Fibroblast of gingiva (primary cell): ENCODE data around the gene FBXW2.
"Not testable (repeated sequence)": the region's sequence is repeated elsewhere in the genome, so short reads cannot be mapped to it uniquely, and the experiment has no call there.

Experiments
- DNase-seq: peaks from one replicate; pipeline ENCODE4 v3.0.0-alpha.2; 2011; ENCODE audit warnings: low read depth

The FBXW2 gene

GRCh38 chr9:120792898-120793765, at the start of gene FBXW2:
FBXW2 (minus strand) TSS chr9:120793416; CDS start chr9:120788258, 5,158 bp downstream.
- peak; percentile 86 for DNase-seq

GRCh38 chr9:120841930-120842684, 48.9 kb upstream of the FBXW2 start:
- DNase-seq, result no peak

- DNase-seq, result no peak
Observed at GRCh38 chr9:120839146-120839545, 45.9 kb upstream of the FBXW2 start.

- DNase-seq, result no peak
Observed at GRCh38 chr9:120837921-120838320, 44.7 kb upstream of the FBXW2 start.

- DNase-seq, result no peak
Observed at GRCh38 chr9:120833325-120833724, 40.1 kb upstream of the FBXW2 start.

- peak; percentile 20 for DNase-seq
Observed at GRCh38 chr9:120832807-120833206, 39.6 kb upstream of the FBXW2 start.

- DNase-seq, result no peak
Observed at GRCh38 chr9:120830865-120831264, 37.6 kb upstream of the FBXW2 start.

GRCh38 chr9:120830151-120830550, 36.9 kb upstream of the FBXW2 start:
- no peak for DNase-seq

GRCh38 chr9:120829650-120830049, 36.4 kb upstream of the FBXW2 start:
- no peak for DNase-seq

- DNase-seq, result no peak
Observed at GRCh38 chr9:120820095-120820494, 26.9 kb upstream of the FBXW2 start.

GRCh38 chr9:120818595-120818994, 25.4 kb upstream of the FBXW2 start:
- no peak for DNase-seq

GRCh38 chr9:120815075-120815474, 21.9 kb upstream of the FBXW2 start:
- DNase-seq, result no peak

- DNase-seq, result no peak
Observed at GRCh38 chr9:120808931-120809330, 15.7 kb upstream of the FBXW2 start.

- no peak for DNase-seq
Observed at GRCh38 chr9:120807607-120808379, 14.6 kb upstream of the FBXW2 start.

GRCh38 chr9:120804784-120805363, 11.7 kb upstream of the FBXW2 start:
- not testable (repeated sequence) for DNase-seq

- DNase-seq, result no peak
Observed at GRCh38 chr9:120801441-120801840, 8.2 kb upstream of the FBXW2 start.

- no peak for DNase-seq
Observed at GRCh38 chr9:120791161-120791560, 2.1 kb downstream of the FBXW2 start.

- no peak for DNase-seq
Observed at GRCh38 chr9:120787933-120788332, 5.3 kb downstream of the FBXW2 start.

- peak; percentile 64 for DNase-seq
Observed at GRCh38 chr9:120783602-120784047, 9.6 kb downstream of the FBXW2 start.

- no peak for DNase-seq
Observed at GRCh38 chr9:120781236-120781635, 12.0 kb downstream of the FBXW2 start.

- no peak for DNase-seq
Observed at GRCh38 chr9:120780367-120780766, 12.8 kb downstream of the FBXW2 start.

GRCh38 chr9:120779227-120779626, 14.0 kb downstream of the FBXW2 start:
- DNase-seq, result no peak
